ENCODE data around the gene CYP3A5. TPM values are rescaled to one million over a fixed set of nuclear protein-coding genes. Genes with fewer than 3 reads are reported as not detected.

The CYP3A5 gene
- total and polyA plus RNA-seq, 2 of the 13 experiments (the other 11 are each of a cell fraction or from before 2014, with no cell fraction given) = 5.7 to 9.3 TPM

DNA sequence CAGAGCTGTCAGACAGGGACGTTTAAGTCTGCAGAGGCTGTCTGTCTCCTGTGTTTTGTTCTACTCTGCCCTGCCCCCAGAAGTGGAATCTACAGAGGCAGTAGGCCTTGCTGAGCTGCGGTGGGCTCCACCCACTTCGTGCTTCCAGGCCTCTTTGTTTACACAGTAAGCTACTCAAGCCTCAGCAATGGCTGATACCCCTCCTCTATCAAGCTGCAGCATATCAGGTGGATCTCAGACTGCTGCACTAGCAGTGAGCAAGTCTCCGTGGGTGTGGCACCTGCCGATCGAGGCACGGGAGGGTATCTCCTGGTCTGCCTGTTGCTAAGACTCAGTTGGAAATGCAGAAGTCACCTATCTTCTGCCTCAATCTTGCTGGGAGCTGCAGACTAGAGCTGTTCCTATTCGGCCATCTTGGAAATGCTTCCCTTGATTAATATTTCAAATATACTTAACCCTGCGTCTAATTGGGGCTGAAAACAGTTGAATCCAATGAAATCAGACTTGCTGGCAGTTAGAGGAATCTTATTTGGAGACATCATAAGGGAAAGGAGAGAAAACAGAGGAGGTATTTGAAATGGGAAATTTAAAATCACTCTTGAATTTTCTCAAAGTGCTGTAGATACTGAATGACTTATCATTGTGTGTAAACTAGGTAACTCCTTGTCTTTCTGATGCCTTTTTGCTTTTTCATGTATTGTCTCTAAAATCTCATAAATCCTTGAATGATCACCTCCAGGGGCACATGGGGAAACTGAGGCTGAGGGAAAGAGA is 13.8 kb upstream of the CYP3A5 start (continued):
- TF ChIP-seq, protein P1, sequence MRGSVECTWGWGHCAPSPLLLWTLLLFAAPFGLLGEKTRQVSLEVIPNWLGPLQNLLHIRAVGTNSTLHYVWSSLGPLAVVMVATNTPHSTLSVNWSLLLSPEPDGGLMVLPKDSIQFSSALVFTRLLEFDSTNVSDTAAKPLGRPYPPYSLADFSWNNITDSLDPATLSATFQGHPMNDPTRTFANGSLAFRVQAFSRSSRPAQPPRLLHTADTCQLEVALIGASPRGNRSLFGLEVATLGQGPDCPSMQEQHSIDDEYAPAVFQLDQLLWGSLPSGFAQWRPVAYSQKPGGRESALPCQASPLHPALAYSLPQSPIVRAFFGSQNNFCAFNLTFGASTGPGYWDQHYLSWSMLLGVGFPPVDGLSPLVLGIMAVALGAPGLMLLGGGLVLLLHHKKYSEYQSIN (CRISPR knock-in tag; IDR thresholded peaks at IDR 0.05; ENCODE audit: borderline replicate concordance) = no peak
- TF ChIP-seq, protein P2, sequence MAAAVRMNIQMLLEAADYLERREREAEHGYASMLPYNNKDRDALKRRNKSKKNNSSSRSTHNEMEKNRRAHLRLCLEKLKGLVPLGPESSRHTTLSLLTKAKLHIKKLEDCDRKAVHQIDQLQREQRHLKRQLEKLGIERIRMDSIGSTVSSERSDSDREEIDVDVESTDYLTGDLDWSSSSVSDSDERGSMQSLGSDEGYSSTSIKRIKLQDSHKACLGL (CRISPR knock-in tag; IDR thresholded peaks at IDR 0.05) = no peak
- TF ChIP-seq, protein P3, sequence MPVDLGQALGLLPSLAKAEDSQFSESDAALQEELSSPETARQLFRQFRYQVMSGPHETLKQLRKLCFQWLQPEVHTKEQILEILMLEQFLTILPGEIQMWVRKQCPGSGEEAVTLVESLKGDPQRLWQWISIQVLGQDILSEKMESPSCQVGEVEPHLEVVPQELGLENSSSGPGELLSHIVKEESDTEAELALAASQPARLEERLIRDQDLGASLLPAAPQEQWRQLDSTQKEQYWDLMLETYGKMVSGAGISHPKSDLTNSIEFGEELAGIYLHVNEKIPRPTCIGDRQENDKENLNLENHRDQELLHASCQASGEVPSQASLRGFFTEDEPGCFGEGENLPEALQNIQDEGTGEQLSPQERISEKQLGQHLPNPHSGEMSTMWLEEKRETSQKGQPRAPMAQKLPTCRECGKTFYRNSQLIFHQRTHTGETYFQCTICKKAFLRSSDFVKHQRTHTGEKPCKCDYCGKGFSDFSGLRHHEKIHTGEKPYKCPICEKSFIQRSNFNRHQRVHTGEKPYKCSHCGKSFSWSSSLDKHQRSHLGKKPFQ (CRISPR knock-in tag; IDR thresholded peaks at IDR 0.05; ENCODE audit: insufficient replicate concordance) = no peak
- TF ChIP-seq ZNF350 (CRISPR knock-in tag; IDR thresholded peaks at IDR 0.05; ENCODE audit: borderline replicate concordance, low read depth) (peak; percentile 93), ELF4 (CRISPR knock-in tag; IDR thresholded peaks at IDR 0.05; ENCODE audit: borderline replicate concordance) (no peak; the same call in 1 of the 2 replicates), ZNF430 (CRISPR knock-in tag; IDR thresholded peaks at IDR 0.05) (peak; percentile 67), PRMT3 (CRISPR knock-in tag; IDR thresholded peaks at IDR 0.05; ENCODE audit: borderline replicate concordance, low read depth) (no peak), FOXA1 (IDR thresholded peaks at IDR 0.05) (peak; percentile 54), FOXA1 (CRISPR knock-in tag; IDR thresholded peaks at IDR 0.05) (peak; percentile 98), ZNF260 (CRISPR knock-in tag; IDR thresholded peaks at IDR 0.05; ENCODE audit: borderline replicate concordance, low read depth) (no peak), HIVEP1 (CRISPR knock-in tag; IDR thresholded peaks at IDR 0.05) (no peak), REL (CRISPR knock-in tag; conservative IDR thresholded peaks at IDR 0.05) (no peak), ZNF263 (CRISPR knock-in tag; IDR thresholded peaks at IDR 0.05) (peak; percentile 19; the same call in 1 of the 2 replicates), MTA1 (CRISPR knock-in tag; IDR thresholded peaks at IDR 0.05; ENCODE audit: borderline replicate concordance) (peak; percentile 82; the same call in 1 of the 2 replicates), ATM (IDR thresholded peaks at IDR 0.05; ENCODE audit: borderline replicate concordance) (no peak), ZBTB7A (CRISPR knock-in tag; IDR thresholded peaks at IDR 0.05) (no peak)
- TF ChIP-seq, protein P4, sequence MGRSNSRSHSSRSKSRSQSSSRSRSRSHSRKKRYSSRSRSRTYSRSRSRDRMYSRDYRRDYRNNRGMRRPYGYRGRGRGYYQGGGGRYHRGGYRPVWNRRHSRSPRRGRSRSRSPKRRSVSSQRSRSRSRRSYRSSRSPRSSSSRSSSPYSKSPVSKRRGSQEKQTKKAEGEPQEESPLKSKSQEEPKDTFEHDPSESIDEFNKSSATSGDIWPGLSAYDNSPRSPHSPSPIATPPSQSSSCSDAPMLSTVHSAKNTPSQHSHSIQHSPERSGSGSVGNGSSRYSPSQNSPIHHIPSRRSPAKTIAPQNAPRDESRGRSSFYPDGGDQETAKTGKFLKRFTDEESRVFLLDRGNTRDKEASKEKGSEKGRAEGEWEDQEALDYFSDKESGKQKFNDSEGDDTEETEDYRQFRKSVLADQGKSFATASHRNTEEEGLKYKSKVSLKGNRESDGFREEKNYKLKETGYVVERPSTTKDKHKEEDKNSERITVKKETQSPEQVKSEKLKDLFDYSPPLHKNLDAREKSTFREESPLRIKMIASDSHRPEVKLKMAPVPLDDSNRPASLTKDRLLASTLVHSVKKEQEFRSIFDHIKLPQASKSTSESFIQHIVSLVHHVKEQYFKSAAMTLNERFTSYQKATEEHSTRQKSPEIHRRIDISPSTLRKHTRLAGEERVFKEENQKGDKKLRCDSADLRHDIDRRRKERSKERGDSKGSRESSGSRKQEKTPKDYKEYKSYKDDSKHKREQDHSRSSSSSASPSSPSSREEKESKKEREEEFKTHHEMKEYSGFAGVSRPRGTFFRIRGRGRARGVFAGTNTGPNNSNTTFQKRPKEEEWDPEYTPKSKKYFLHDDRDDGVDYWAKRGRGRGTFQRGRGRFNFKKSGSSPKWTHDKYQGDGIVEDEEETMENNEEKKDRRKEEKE (IDR thresholded peaks at IDR 0.05) = no peak
- TF ChIP-seq, protein P5, sequence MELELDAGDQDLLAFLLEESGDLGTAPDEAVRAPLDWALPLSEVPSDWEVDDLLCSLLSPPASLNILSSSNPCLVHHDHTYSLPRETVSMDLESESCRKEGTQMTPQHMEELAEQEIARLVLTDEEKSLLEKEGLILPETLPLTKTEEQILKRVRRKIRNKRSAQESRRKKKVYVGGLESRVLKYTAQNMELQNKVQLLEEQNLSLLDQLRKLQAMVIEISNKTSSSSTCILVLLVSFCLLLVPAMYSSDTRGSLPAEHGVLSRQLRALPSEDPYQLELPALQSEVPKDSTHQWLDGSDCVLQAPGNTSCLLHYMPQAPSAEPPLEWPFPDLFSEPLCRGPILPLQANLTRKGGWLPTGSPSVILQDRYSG (CRISPR knock-in tag; IDR thresholded peaks at IDR 0.05) = peak; percentile 63; the same call in 1 of the 2 replicates
- TF ChIP-seq, protein P6, sequence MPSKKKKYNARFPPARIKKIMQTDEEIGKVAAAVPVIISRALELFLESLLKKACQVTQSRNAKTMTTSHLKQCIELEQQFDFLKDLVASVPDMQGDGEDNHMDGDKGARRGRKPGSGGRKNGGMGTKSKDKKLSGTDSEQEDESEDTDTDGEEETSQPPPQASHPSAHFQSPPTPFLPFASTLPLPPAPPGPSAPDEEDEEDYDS (CRISPR knock-in tag; IDR thresholded peaks at IDR 0.05) = peak; percentile 92
- TF ChIP-seq, protein P7, sequence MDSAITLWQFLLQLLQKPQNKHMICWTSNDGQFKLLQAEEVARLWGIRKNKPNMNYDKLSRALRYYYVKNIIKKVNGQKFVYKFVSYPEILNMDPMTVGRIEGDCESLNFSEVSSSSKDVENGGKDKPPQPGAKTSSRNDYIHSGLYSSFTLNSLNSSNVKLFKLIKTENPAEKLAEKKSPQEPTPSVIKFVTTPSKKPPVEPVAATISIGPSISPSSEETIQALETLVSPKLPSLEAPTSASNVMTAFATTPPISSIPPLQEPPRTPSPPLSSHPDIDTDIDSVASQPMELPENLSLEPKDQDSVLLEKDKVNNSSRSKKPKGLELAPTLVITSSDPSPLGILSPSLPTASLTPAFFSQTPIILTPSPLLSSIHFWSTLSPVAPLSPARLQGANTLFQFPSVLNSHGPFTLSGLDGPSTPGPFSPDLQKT (CRISPR knock-in tag; IDR thresholded peaks at IDR 0.05; ENCODE audit: borderline replicate concordance) = no peak

All from HepG2 (cell line).